Inflammatory macrophage treated with lipopolysaccharide for 4 hours (primary cell): Measurements from ENCODE around the gene PRIMPOL.
"Not testable (repeated sequence)": the region's sequence is repeated elsewhere in the genome, so short reads cannot be mapped to it uniquely, and the experiment has no call there.

ENCODE experiments used
- DNase-seq: peaks from one replicate; pipeline ENCODE4 v3.0.0-alpha.2; 2020

PRIMPOL gene

GRCh38 chr4:184641451-184641850, 8.1 kb upstream of the PRIMPOL start:
- DNase-seq: no peak

- no peak for DNase-seq
These were observed 5.8 kb upstream of the PRIMPOL start for GRCh38 chr4:184643731-184644130.

GRCh38 chr4:184644553-184645307, 4.8 kb upstream of the PRIMPOL start:
- DNase-seq: no peak

- no peak for DNase-seq
These were observed 3.5 kb upstream of the PRIMPOL start for GRCh38 chr4:184645904-184646610.

- no peak for DNase-seq
These were observed 2.1 kb upstream of the PRIMPOL start for GRCh38 chr4:184647266-184648053.

- DNase-seq: no peak
These were observed 1.6 kb upstream of the PRIMPOL start for GRCh38 chr4:184648054-184648312.

GRCh38 chr4:184648313-184649025, 1.1 kb upstream of the PRIMPOL start:
- DNase-seq: peak; percentile 42

- peak; percentile 59 for DNase-seq
These were observed 675 bp downstream of the PRIMPOL start for GRCh38 chr4:184649971-184650855.

GRCh38 chr4:184651899-184652298, 2.4 kb downstream of the PRIMPOL start:
- DNase-seq: no peak

- DNase-seq: not testable (repeated sequence)
These were observed 3.1 kb downstream of the PRIMPOL start for GRCh38 chr4:184652681-184653080.

GRCh38 chr4:184653650-184654049, 4.1 kb downstream of the PRIMPOL start:
- no peak for DNase-seq

GRCh38 chr4:184655889-184656869, 6.6 kb downstream of the PRIMPOL start:
- DNase-seq: no peak

- peak; percentile 11 for DNase-seq
These were observed 7.6 kb downstream of the PRIMPOL start for GRCh38 chr4:184657144-184657543.

GRCh38 chr4:184657820-184658219, 8.3 kb downstream of the PRIMPOL start:
- not testable (repeated sequence) for DNase-seq

- no peak for DNase-seq
These were observed 11.4 kb downstream of the PRIMPOL start for GRCh38 chr4:184660978-184661377.

GRCh38 chr4:184662236-184662635, 12.7 kb downstream of the PRIMPOL start:
- DNase-seq: no peak

GRCh38 chr4:184664445-184665210, 15.1 kb downstream of the PRIMPOL start:
- peak; percentile 34 for DNase-seq

- no peak for DNase-seq
These were observed 17.1 kb downstream of the PRIMPOL start for GRCh38 chr4:184666670-184667069.

- no peak for DNase-seq
These were observed 18.6 kb downstream of the PRIMPOL start for GRCh38 chr4:184668096-184668495.

GRCh38 chr4:184668511-184669114, 19.1 kb downstream of the PRIMPOL start:
- DNase-seq: peak; percentile 52
